ENCODE measurements around the gene HNRNPA1. TPM values are rescaled to one million over a fixed set of nuclear protein-coding genes. Genes with fewer than 3 reads are reported as not detected.

Gene HNRNPA1
- total RNA-seq, 1 experiment from 2014 or later, result 3,193 TPM

GRCh38 chr12:54301428-54302048 is 21.0 kb downstream of the HNRNPA1 start:
- Histone ChIP-seq H2BK20ac (ENCODE audit: low read depth, low read length, poor library complexity, severe bottlenecking) (no peak overlapping the region), H4K5ac (ENCODE audit: insufficient read length, low read depth, low read length) (no peak overlapping the region), H3K14ac (ENCODE audit: insufficient read depth, low read length) (0 out of 2 replicates have a peak overlapping the region, but pooled peaks have one; percentile 4), H2BK120ac (ENCODE audit: low read depth, low read length, poor library complexity, severe bottlenecking) (no peak overlapping the region), H2BK15ac (ENCODE audit: low read depth, low read length) (no peak overlapping the region), H3K4me1 (ENCODE audit: insufficient read depth, low read length) (peaks cover 11% of the 10 kb centered on the region; the same call in 1 of the 2 replicates), H3K4ac (ENCODE audit: low read depth, low read length) (no peak overlapping the region), H2AK5ac (ENCODE audit: insufficient read length, low read length) (no peak overlapping the region), H3T11ph (ENCODE audit: low read length) (no peak overlapping the region), H3K27me3 (ENCODE audit: insufficient read depth, low read length) (peaks cover 7% of the 10 kb centered on the region; the same call in 1 of the 2 replicates), H2BK12ac (ENCODE audit: insufficient read length, low read depth, low read length) (no peak overlapping the region), H3K18ac (ENCODE audit: insufficient read length, low read depth, low read length) (peak overlapping the region; percentile 48), H3K9me3 (ENCODE audit: control insufficient read depth, low read depth, low read length) (no peaks in the 10 kb centered on the region), H4K20me1 (ENCODE audit: control insufficient read depth, insufficient read depth, insufficient read length) (no peaks in the 10 kb centered on the region), H2AFZ (ENCODE audit: low read length) (no peak overlapping the region), H3K9ac (ENCODE audit: extremely low read depth, insufficient read length, low read length) (peak overlapping the region; percentile 0), H3K56ac (ENCODE audit: insufficient read length, low read depth, low read length) (no peak overlapping the region), H4K8ac (replicated peaks; ENCODE audit: insufficient read length, low read depth, low read length) (no peak overlapping the region), H3K27ac (ENCODE audit: insufficient read length, low read depth, low read length) (no peak overlapping the region), H2BK5ac (ENCODE audit: insufficient read length, low read length) (no peak overlapping the region), H3K23ac (ENCODE audit: insufficient read length, low read depth, low read length) (no peak overlapping the region), H3K4me2 (ENCODE audit: insufficient read depth, insufficient read length, low read length) (peak overlapping the region; percentile 84), H3K79me1 (ENCODE audit: insufficient read depth, low read depth, low read length, poor library complexity, severe bottlenecking) (no peaks in the 10 kb centered on the region), H4K91ac (ENCODE audit: insufficient read length, low read depth, low read length) (no peak overlapping the region), H3K23me2 (ENCODE audit: insufficient read length, low read depth, low read length, poor library complexity, severe bottlenecking) (peaks cover 6% of the 10 kb centered on the region), H3K79me2 (ENCODE audit: insufficient read depth, low read length) (no peaks in the 10 kb centered on the region)
- Mint-ChIP-seq H3K9me3 (no peaks in the 10 kb centered on the region), H3K4me3 (peak overlapping the region; percentile 57 to 79), H3K4me1 (peaks cover 51 to 60% of the 10 kb centered on the region in 2 experiments), H3K36me3 (ENCODE audit: insufficient read depth in 1 of 3, low read depth in 3 of 3) (no peaks in the 10 kb centered on the region), H3K27ac (peak overlapping the region; percentile 85 to 92 (median 87); a peak in 6 of 7 replicates), H3K27me3 (ENCODE audit: low read depth) (peaks cover 33% of the 10 kb centered on the region)
- no CpG with 5 or more reads among the region's 1 CpG for WGBS (ENCODE audit: extremely low coverage, insufficient read length, low lambda C conversion rate)
- peak; percentile 73 for DNase-seq
- TF ChIP-seq, protein P1, sequence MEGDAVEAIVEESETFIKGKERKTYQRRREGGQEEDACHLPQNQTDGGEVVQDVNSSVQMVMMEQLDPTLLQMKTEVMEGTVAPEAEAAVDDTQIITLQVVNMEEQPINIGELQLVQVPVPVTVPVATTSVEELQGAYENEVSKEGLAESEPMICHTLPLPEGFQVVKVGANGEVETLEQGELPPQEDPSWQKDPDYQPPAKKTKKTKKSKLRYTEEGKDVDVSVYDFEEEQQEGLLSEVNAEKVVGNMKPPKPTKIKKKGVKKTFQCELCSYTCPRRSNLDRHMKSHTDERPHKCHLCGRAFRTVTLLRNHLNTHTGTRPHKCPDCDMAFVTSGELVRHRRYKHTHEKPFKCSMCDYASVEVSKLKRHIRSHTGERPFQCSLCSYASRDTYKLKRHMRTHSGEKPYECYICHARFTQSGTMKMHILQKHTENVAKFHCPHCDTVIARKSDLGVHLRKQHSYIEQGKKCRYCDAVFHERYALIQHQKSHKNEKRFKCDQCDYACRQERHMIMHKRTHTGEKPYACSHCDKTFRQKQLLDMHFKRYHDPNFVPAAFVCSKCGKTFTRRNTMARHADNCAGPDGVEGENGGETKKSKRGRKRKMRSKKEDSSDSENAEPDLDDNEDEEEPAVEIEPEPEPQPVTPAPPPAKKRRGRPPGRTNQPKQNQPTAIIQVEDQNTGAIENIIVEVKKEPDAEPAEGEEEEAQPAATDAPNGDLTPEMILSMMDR (conservative IDR thresholded peaks at IDR 0.05), result no peak

Measured in H9 (cell line).